K562 (cell line): ENCODE data around the gene IRF1. TPM values are rescaled to one million over a fixed set of nuclear protein-coding genes. Genes with fewer than 3 reads are reported as not detected.

ENCODE experiments used
- ATAC-seq: fragments of 200-7000 bp; cut with Tn5 transposase; 3 replicates; pipeline ENCODE4 v1.9.1; 2020; ENCODE audit warnings: moderate library complexity
- BruUV-seq: library from RNA; stranded (reverse); fragments of 400-500 nt; replicated peaks from 2 replicates; lab custom pipeline; 2021; lab: Mats Ljungman, UMichigan
- CTCF ChIA-PET: fragments of 300-600 bp; formaldehyde crosslinking; extraction: SDS; loops from one replicate; lab custom pipeline; 2021; ENCODE audit warnings: low intra/inter-chr PET ratio; lab: Yijun Ruan, JAX
- POLR2A ChIA-PET: fragments of 300-600, 350-650 bp; sonication (Branson Sonifier 250); formaldehyde crosslinking; extraction: SDS; loops from one replicate; lab custom pipeline; 2021; ENCODE audit warnings: antibody characterized with exemption, inconsistent platforms; lab: Yijun Ruan, JAX
- DNase-seq, 4 experiments: peaks; one replicate each; pipeline versions ENCODE4 v3.0.0 to v3.0.0-alpha.2; 2011 to 2018; ENCODE audit warnings: low spot score in 3 of 4, mixed read lengths in 3 of 4; ENCODE audit errors: extremely low read depth in 1 of 4
- FAIRE-seq: peaks from 2 replicates; lab custom pipeline; 2011; peaks lifted over from hg19 to GRCh38; lab: Jason Lieb, UNC
- H2AFZ ChIP-seq: 2 replicates; pipeline ENCODE4 v1.6.0; 2011; ENCODE audit warnings: low read depth, low read length, control low read depth, inconsistent platforms
- H3K27ac ChIP-seq: fragments of 200-600 bp; 3 replicates; pipeline ENCODE4 v1.8.0; 2011; ENCODE audit warnings: low read depth, mild to moderate bottlenecking, control low read depth, inconsistent platforms, low read length, moderate library complexity, mixed read lengths; ENCODE audit errors: extremely low read depth
- H3K27me3 ChIP-seq, 2 experiments: fragments of 300-600 bp in 1 of 2; 2 replicates in 1 of 2; 3 replicates in 1 of 2; pipeline versions ENCODE4 v1.6.0 to v1.8.0; 2011; ENCODE audit warnings: inconsistent platforms in 2 of 2, low read length in 2 of 2, mild to moderate bottlenecking in 1 of 2, mixed read lengths in 1 of 2, moderate library complexity in 1 of 2; ENCODE audit not compliant: control insufficient read depth in 2 of 2, insufficient read depth in 2 of 2
- H3K36me3 ChIP-seq: fragments of 300-600 bp; 3 replicates; pipeline ENCODE4 v1.8.0; 2011; ENCODE audit warnings: mild to moderate bottlenecking, low read length, inconsistent platforms; ENCODE audit not compliant: control insufficient read depth, insufficient read depth
- H3K4me1 ChIP-seq, 2 experiments: fragments of 200-600 bp in 1 of 2; replicated peaks in 1 of 2; 2 replicates in 1 of 2; 3 replicates in 1 of 2; pipeline versions ENCODE4 v1.5.1 to v1.8.0; 2011; ENCODE audit warnings: inconsistent platforms in 2 of 2, low read length in 2 of 2, mild to moderate bottlenecking in 1 of 2, mixed read lengths in 1 of 2, moderate library complexity in 1 of 2; ENCODE audit not compliant: control insufficient read depth in 2 of 2, insufficient read depth in 2 of 2
- H3K4me2 ChIP-seq: 2 replicates; pipeline ENCODE4 v1.6.1; 2011; ENCODE audit warnings: low read length, control low read depth, inconsistent platforms, mixed read lengths; ENCODE audit not compliant: insufficient read depth
- H3K4me3 ChIP-seq: fragments of 200-600 bp; sonication (generic), shearing (Covaris generic); 2 replicates; pipeline ENCODE4 v1.5.1; 2016; ENCODE audit warnings: control low read depth, inconsistent platforms
- H3K79me2 ChIP-seq: fragments of 200-600 bp; 3 replicates; pipeline ENCODE4 v1.8.0; 2011; ENCODE audit warnings: low read length, inconsistent platforms; ENCODE audit not compliant: control insufficient read depth, insufficient read depth
- H3K9ac ChIP-seq, 2 experiments: 2 replicates each; pipeline versions ENCODE4 v1.6.0 to v1.6.1; 2011; ENCODE audit warnings: low read depth in 2 of 2, low read length in 2 of 2, control low read depth in 1 of 2, inconsistent platforms in 1 of 2, mild to moderate bottlenecking in 1 of 2, mixed read lengths in 1 of 2; ENCODE audit not compliant: insufficient read depth in 1 of 2
- H3K9me1 ChIP-seq: one replicate; pipeline ENCODE4 v1.6.0; 2011; ENCODE audit warnings: inconsistent platforms, mild to moderate bottlenecking, low read length, moderate library complexity; ENCODE audit not compliant: control insufficient read depth, insufficient read depth
- H3K9me3 ChIP-seq: replicated peaks from 2 replicates; pipeline ENCODE4 v1.5.1; 2011; ENCODE audit warnings: low read depth, low read length, inconsistent platforms; ENCODE audit not compliant: control insufficient read depth, insufficient read depth
- H4K20me1 ChIP-seq: replicated peaks from 2 replicates; pipeline ENCODE4 v1.6.1; 2011; ENCODE audit warnings: low read length, inconsistent platforms, mixed read lengths; ENCODE audit not compliant: control insufficient read depth, insufficient read depth
- MCM7 ChIP-seq, 2 experiments: fragments of 450-650 bp; IDR thresholded peaks; 2 replicates each; pipeline ENCODE4 v1.6.1; 2016 to 2018
- XRCC4 ChIP-seq: IDR thresholded peaks from one replicate; pipeline ENCODE4 v1.6.1; 2011; ENCODE audit not compliant: insufficient read depth, insufficient read length; ENCODE audit errors: extremely low read depth
- WGBS: fragments of 100-300 bp; shearing (Covaris generic); methylation state at CpG from one replicate; pipeline ENCODE4 v1.1.6; 2016; ENCODE audit warnings: low coverage, mixed read lengths; ENCODE audit not compliant: insufficient coverage; ENCODE audit errors: missing lambda C conversion rate; 5-methylcytosine and 5-hydroxymethylcytosine counted together
- in situ Hi-C: fragments of 300-500 bp; cut with MboI; formaldehyde crosslinking; loops from 4 replicates; pipeline ENCODE4 v1.15.0; 2018; ENCODE audit warnings: inconsistent platforms, mixed read lengths
- intact Hi-C: fragments of 100-400 bp; cut with micrococcal nuclease; formaldehyde crosslinking; loops from 2 replicates; pipeline ENCODE4 v1.14.2; 2022
- polyA plus RNA-seq, 8 experiments: library from polyadenylated mRNA; depleted of rRNA in 4 of 8; stranded (reverse) in 5 of 8; unstranded in 3 of 8; fragments of >200 nt; fragmentation: Nextera tagmentation in 2 of 8; fragmentation: Illumina TruSeq in 1 of 8; extraction: Ambion mirVana in 2 of 8; extraction: Trizol in 1 of 8; gene quantifications; 2 replicates each; pipeline versions ENCODE4 v1.2.1 to v1.2.3, GENCODE V29; 2011 to 2014; ENCODE audit warnings: inconsistent platforms in 1 of 8, missing spikeins in 1 of 8
- total RNA-seq, 7 experiments: library from RNA; depleted of rRNA in 6 of 7; stranded (reverse); fragments of >200 nt in 6 of 7; fragmentation: Illumina TruSeq in 2 of 7; extraction: Trizol in 2 of 7; gene quantifications; 2 replicates each; pipeline versions ENCODE4 v1.2.1 to v1.2.3, GENCODE V29; 2011 to 2021; ENCODE audit warnings: low replicate concordance in 1 of 7
- TF ChIP-seq, protein P1 (sequence below): fragments of 200-800 bp; sonication (Bioruptor generic); IDR thresholded peaks from 2 replicates; pipeline ENCODE4 v1.6.1; 2017; ENCODE audit warnings: missing genetic modification characterization, missing compliant biosample characterization
- TF ChIP-seq, protein P2 (sequence below): fragments of 250-450 bp; sonication (Bioruptor Pico); IDR thresholded peaks from 2 replicates; pipeline ENCODE4 v1.5.0; 2021
- TF ChIP-seq, protein P3 (sequence below): sonication (generic); formaldehyde crosslinking; IDR thresholded peaks from 2 replicates; pipeline ENCODE4 v1.8.1; 2023; ENCODE audit warnings: missing genetic modification reagents, mild to moderate bottlenecking, borderline replicate concordance

Gene IRF1
- total and polyA plus RNA-seq, 9 of the 15 experiments (the other 6 are each of a cell fraction or from before 2014, with no cell fraction given) = 1.1 to 12.3 (median 5.9) TPM

DNA sequence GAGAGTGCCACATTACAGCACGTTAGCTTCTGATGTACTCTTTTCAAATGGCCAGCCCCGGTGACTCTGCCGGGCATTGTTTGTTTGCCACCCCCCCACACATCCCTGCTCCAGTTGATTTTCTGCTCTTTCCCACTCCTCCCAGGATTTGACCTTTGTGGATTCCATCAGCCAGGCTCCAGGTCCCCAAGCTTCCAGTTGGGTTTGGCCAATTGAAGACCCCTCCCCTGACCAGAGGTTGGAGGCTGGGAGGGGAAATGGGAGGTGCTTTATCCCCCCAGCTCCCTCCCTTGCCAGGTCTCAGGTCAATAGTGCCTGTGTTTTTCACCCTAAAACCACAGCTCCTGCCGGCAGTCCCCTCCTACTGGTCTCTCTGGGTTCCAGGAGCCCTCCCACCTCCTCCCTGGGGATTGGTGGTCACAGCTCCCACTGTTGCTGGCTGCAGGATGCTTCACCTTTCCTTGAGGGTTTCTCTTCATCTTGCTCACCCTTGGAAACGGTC lies 34.9 kb downstream of the IRF1 start:
- Histone ChIP-seq H3K27me3 (no peaks in the 10 kb centered on the region), H2AFZ (no peak overlapping the region), H3K4me1 (peaks cover 16 to 42% of the 10 kb centered on the region in 2 experiments), H3K4me3 (no peak overlapping the region), H3K9ac (peak overlapping the region in 1 of 2 experiments; percentile 26; a peak in 1 of 4 replicates), H3K36me3 (no peaks in the 10 kb centered on the region), H3K9me1 (no peaks in the 10 kb centered on the region), H3K4me2 (no peak overlapping the region), H3K27ac (no peak overlapping the region), H4K20me1 (no peaks in the 10 kb centered on the region), H3K9me3 (no peaks in the 10 kb centered on the region), H3K79me2 (no peaks in the 10 kb centered on the region)
- intact Hi-C loops (no loop called here), in situ Hi-C loops (loop anchor here (5.0 kb wide), 1 partner anchor 33 kb away; no protein-coding TSS in a partner anchor)
- ChIA-PET CTCF (no interaction called here), POLR2A (interaction anchor here (0.6 to 3.0 kb wide), 6 partner anchors 13 to 69 kb away, joined by 3 to 15 read pairs (median 4); no protein-coding TSS in a partner anchor)
- TF ChIP-seq, protein P1, sequence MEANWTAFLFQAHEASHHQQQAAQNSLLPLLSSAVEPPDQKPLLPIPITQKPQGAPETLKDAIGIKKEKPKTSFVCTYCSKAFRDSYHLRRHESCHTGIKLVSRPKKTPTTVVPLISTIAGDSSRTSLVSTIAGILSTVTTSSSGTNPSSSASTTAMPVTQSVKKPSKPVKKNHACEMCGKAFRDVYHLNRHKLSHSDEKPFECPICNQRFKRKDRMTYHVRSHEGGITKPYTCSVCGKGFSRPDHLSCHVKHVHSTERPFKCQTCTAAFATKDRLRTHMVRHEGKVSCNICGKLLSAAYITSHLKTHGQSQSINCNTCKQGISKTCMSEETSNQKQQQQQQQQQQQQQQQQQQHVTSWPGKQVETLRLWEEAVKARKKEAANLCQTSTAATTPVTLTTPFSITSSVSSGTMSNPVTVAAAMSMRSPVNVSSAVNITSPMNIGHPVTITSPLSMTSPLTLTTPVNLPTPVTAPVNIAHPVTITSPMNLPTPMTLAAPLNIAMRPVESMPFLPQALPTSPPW (CRISPR knock-in tag) = 0 out of 2 replicates have a peak, but pooled peaks have one; percentile 16
- TF ChIP-seq XRCC4 = no peak
- TF ChIP-seq, protein P2, sequence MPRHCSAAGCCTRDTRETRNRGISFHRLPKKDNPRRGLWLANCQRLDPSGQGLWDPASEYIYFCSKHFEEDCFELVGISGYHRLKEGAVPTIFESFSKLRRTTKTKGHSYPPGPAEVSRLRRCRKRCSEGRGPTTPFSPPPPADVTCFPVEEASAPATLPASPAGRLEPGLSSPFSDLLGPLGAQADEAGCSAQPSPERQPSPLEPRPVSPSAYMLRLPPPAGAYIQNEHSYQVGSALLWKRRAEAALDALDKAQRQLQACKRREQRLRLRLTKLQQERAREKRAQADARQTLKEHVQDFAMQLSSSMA = no peak
- TF ChIP-seq, protein P3, sequence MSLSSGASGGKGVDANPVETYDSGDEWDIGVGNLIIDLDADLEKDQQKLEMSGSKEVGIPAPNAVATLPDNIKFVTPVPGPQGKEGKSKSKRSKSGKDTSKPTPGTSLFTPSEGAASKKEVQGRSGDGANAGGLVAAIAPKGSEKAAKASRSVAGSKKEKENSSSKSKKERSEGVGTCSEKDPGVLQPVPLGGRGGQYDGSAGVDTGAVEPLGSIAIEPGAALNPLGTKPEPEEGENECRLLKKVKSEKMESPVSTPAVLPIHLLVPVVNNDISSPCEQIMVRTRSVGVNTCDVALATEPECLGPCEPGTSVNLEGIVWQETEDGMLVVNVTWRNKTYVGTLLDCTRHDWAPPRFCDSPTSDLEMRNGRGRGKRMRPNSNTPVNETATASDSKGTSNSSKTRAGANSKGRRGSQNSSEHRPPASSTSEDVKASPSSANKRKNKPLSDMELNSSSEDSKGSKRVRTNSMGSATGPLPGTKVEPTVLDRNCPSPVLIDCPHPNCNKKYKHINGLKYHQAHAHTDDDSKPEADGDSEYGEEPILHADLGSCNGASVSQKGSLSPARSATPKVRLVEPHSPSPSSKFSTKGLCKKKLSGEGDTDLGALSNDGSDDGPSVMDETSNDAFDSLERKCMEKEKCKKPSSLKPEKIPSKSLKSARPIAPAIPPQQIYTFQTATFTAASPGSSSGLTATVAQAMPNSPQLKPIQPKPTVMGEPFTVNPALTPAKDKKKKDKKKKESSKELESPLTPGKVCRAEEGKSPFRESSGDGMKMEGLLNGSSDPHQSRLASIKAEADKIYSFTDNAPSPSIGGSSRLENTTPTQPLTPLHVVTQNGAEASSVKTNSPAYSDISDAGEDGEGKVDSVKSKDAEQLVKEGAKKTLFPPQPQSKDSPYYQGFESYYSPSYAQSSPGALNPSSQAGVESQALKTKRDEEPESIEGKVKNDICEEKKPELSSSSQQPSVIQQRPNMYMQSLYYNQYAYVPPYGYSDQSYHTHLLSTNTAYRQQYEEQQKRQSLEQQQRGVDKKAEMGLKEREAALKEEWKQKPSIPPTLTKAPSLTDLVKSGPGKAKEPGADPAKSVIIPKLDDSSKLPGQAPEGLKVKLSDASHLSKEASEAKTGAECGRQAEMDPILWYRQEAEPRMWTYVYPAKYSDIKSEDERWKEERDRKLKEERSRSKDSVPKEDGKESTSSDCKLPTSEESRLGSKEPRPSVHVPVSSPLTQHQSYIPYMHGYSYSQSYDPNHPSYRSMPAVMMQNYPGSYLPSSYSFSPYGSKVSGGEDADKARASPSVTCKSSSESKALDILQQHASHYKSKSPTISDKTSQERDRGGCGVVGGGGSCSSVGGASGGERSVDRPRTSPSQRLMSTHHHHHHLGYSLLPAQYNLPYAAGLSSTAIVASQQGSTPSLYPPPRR (CRISPR knock-in tag) = no peak
- no peak for TF ChIP-seq MCM7 (IDR thresholded peaks at IDR 0.05)
- ATAC-seq (no peak), FAIRE-seq (no peak), DNase-seq (no peak)
- BruUV-seq = no TSS peak
- 39% methylated on average over 5 of the region's 5 CpGs for WGBS
